ENCODE measurements around the gene TEX14.
"Not testable (repeated sequence)": the region's sequence is repeated elsewhere in the genome, so short reads cannot be mapped to it uniquely, and the experiment has no call there.

Gene TEX14

GRCh38 chr17:58593123-58593522 is 98.7 kb downstream of the TEX14 start:
- DNase-seq: no peak

GRCh38 chr17:58591455-58591854 is 100.4 kb downstream of the TEX14 start:
- no peak for DNase-seq

GRCh38 chr17:58590377-58590776 is 101.5 kb downstream of the TEX14 start:
- DNase-seq: no peak

- peak; percentile 53 for DNase-seq
Measured at GRCh38 chr17:58587713-58588117, 104.1 kb downstream of the TEX14 start.

GRCh38 chr17:58586009-58586644 is 105.7 kb downstream of the TEX14 start:
- DNase-seq: no peak

GRCh38 chr17:58585554-58585953 is 106.3 kb downstream of the TEX14 start:
- no peak for DNase-seq

GRCh38 chr17:58583486-58583885 is 108.4 kb downstream of the TEX14 start:
- DNase-seq: no peak

GRCh38 chr17:58582718-58583117 is 109.1 kb downstream of the TEX14 start:
- not testable (repeated sequence) for DNase-seq

- no peak for DNase-seq
Measured at GRCh38 chr17:58580671-58581070, 111.2 kb downstream of the TEX14 start.

GRCh38 chr17:58577696-58578095 is 114.1 kb downstream of the TEX14 start:
- DNase-seq: peak; percentile 38

GRCh38 chr17:58576679-58577367 is 115.0 kb downstream of the TEX14 start:
- no peak for DNase-seq

- no peak for DNase-seq
Measured at GRCh38 chr17:58575511-58575910, 116.3 kb downstream of the TEX14 start.

- DNase-seq: no peak
Measured at GRCh38 chr17:58574025-58574424, 117.8 kb downstream of the TEX14 start.

GRCh38 chr17:58572846-58573245 is 119.0 kb downstream of the TEX14 start:
- DNase-seq: no peak

GRCh38 chr17:58570758-58571157 is 121.1 kb downstream of the TEX14 start:
- DNase-seq: no peak

- DNase-seq: no peak
Measured at GRCh38 chr17:58569196-58569595, 122.6 kb downstream of the TEX14 start.

- no peak for DNase-seq
Measured at GRCh38 chr17:58568044-58568799, 123.6 kb downstream of the TEX14 start.

- DNase-seq: no peak
Measured at GRCh38 chr17:58565389-58566311, 126.2 kb downstream of the TEX14 start.

GRCh38 chr17:58564971-58565370 is 126.9 kb downstream of the TEX14 start:
- no peak for DNase-seq

GRCh38 chr17:58564243-58564642 is 127.6 kb downstream of the TEX14 start:
- DNase-seq: no peak

GRCh38 chr17:58560511-58560910 is 131.3 kb downstream of the TEX14 start:
- DNase-seq: no peak

GRCh38 chr17:58557981-58558380 is 133.9 kb downstream of the TEX14 start:
- no peak for DNase-seq

- no peak for DNase-seq
Measured at GRCh38 chr17:58556833-58557250, 135.0 kb downstream of the TEX14 start.

Measured in stimulated activated CD4-positive, alpha-beta T cell treated with anti-CD3 and anti-CD28 coated beads, Interleukin-12 subunit alpha, Interleukin-12 subunit beta, amount 100 ng/mL, for 4 hours (primary cell).